ENCODE measurements around the gene EML6. TPM values are rescaled to one million over a fixed set of nuclear protein-coding genes. Genes with fewer than 3 reads are reported as not detected.

EML6 gene
- total and polyA plus RNA-seq, 7 donors = 0.38 to 9.3 (median 2.5) TPM

DNA sequence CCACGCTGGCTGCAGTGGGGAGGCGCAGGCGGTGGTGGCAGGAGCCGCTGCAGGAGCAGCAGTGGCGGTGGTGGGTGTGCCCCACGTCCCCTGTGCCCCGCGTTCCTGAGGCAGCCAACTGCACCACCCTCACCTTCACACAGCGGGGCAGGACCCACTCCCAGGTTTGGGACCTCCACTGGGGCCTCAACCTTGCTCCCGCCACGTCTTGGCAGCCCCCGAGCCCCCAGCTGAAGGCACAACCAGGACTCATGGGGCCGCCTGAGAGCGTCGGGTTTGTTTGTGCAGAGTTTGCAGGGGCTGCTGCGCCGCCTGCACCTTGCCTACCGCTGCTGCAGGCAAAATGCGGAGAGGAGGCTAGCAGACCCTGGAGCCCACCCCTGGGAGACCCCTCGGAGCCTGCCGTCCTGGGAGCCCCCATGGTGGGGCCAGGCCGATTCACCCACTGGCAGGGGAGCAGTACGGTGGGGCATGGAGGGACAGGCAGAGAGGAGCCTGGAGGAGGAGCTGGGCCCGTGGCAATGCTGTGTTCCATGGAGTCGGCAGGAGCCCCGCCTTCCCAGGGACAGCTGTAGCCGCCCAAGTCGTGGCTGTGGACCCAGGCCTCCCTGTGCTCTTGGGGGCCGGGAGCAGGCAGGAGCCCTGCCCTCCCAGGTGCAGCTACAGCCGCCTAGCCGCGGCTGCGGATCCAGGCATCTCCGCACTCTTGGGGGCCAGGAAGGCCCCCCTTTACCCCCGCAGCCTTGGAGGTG is 14.7 kb upstream of the EML6 start:
- DNase-seq (peak; percentile 23 to 52), ATAC-seq (peak in 2 of 4 donors; percentile 52 to 59)
- WGBS, 3 donors = 31 to 40% (median 32%) methylated on average over 26 to 35 of the region's 35 CpGs
- no peak overlapping the region for H3K27ac ChIP-seq
- H3K4me1 ChIP-seq = no peaks in the 10 kb centered on the region
- peaks cover 0 to 9% (median 4%) of the 10 kb centered on the region in 3 donors for H3K27me3 ChIP-seq (ENCODE audit: insufficient read depth in 3 of 3, low read length in 2 of 3)
- H3K9me3 ChIP-seq = no peaks in the 10 kb centered on the region
- TF ChIP-seq CTCF (IDR thresholded peaks at IDR 0.05) = no peak
- H3K4me3 ChIP-seq = peak overlapping the region; percentile 59
- no peaks in the 10 kb centered on the region for H3K36me3 ChIP-seq (ENCODE audit: insufficient read depth in 1 of 2, low read depth in 1 of 2)
- intact Hi-C loops (cut with DNase I) = loop anchor here in 1 of 2 donors (5.0 to 10.0 kb wide), 2 partner anchors 186 to 604 kb away; no protein-coding TSS in a partner anchor

- peak in 1 of 2 donors; percentile 46 for DNase-seq
- Histone ChIP-seq H3K27me3 (ENCODE audit: insufficient read depth in 3 of 3, low read length in 2 of 3) (peaks cover 0 to 9% (median 4%) of the 10 kb centered on the region in 3 donors), H3K36me3 (ENCODE audit: insufficient read depth in 1 of 2, low read depth in 1 of 2) (no peaks in the 10 kb centered on the region), H3K27ac (no peak overlapping the region), H3K9me3 (no peaks in the 10 kb centered on the region), H3K4me1 (no peaks in the 10 kb centered on the region), H3K4me3 (peak overlapping the region; percentile 59)
- TF ChIP-seq CTCF (IDR thresholded peaks at IDR 0.05) = no peak
- WGBS, 3 donors = 50 to 54% (median 51%) methylated on average over 17 to 18 of the region's 18 CpGs
- intact Hi-C loops (cut with DNase I) = loop anchor here in 1 of 2 donors (5.0 to 10.0 kb wide), 2 partner anchors 187 to 605 kb away; no protein-coding TSS in a partner anchor
- ATAC-seq = peak in 1 of 4 donors; percentile 32
These were observed 14.1 kb upstream of the EML6 start for GRCh38 chr2:54709336-54709809.

DNA sequence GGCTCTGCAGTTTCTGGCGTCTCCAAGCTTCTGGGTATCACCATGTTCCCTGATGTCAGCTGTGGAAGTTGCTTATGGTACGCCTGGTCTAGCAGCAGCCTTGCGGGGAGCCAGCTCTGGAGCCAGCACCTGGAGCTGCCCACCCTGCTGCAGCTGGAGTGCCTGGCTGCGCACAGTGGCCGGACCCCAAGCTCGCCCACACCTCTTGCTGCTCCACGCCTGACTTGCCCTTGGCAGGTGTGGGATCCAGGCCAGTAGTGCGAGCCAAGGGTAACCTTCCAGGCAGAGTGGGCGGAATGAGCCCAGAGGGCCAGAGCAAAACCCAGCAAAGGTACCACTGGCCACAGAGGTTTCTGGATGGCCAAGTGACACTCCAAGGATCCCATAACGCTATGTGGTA is 13.2 kb upstream of the EML6 start:
- intact Hi-C loops (cut with DNase I) = no loop called here
- H3K9me3 ChIP-seq = no peaks in the 10 kb centered on the region
- DNase-seq (no peak), ATAC-seq (no peak)
- H3K27me3 ChIP-seq (ENCODE audit: insufficient read depth in 3 of 3, low read length in 2 of 3) = peaks cover 0 to 9% (median 4%) of the 10 kb centered on the region in 3 donors
- no peaks in the 10 kb centered on the region for H3K4me1 ChIP-seq
- no peaks in the 10 kb centered on the region for H3K36me3 ChIP-seq (ENCODE audit: insufficient read depth in 1 of 2, low read depth in 1 of 2)
- WGBS, 3 donors = 83 to 90% (median 88%) methylated on average over 10 of the region's 10 CpGs
- no peak overlapping the region for H3K27ac ChIP-seq
- H3K4me3 ChIP-seq = no peak overlapping the region
- TF ChIP-seq CTCF (IDR thresholded peaks at IDR 0.05) = no peak

DNA sequence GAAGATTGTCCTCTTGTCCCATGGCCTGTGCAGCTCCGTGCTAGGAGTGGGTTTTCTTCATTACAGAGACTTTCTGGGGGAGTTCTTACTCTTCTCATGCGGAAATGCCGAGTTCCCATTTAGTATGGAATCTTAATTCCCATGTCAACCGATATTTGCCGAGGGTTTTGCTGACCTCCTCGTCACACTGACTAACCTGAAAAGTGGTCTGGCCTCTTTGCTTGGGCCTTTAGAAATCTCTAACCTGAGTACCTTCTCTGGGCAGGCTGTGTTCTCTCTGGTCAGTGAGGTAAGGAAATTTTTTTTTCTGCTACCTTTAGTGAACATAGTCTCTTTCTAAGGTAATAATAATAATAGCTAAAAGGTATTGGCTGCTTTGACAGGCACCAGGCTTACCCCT is 10.9 kb upstream of the EML6 start:
- Histone ChIP-seq H3K36me3 (ENCODE audit: insufficient read depth in 1 of 2, low read depth in 1 of 2) (no peaks in the 10 kb centered on the region), H3K9me3 (no peaks in the 10 kb centered on the region), H3K4me1 (no peaks in the 10 kb centered on the region), H3K4me3 (no peak overlapping the region), H3K27me3 (ENCODE audit: insufficient read depth in 3 of 3, low read length in 2 of 3) (peaks cover 0 to 9% (median 4%) of the 10 kb centered on the region in 3 donors), H3K27ac (no peak overlapping the region)
- no peak for DNase-seq
- intact Hi-C loops (cut with DNase I) = no loop called here
- no peak for TF ChIP-seq CTCF (IDR thresholded peaks at IDR 0.05)
- 85 to 94% (median 90%) methylated on average over 6 of the region's 6 CpGs for whole genome bisulfite sequencing, 3 donors
- no peak for ATAC-seq

Data from psoas muscle (tissue), 8 donors.